DMS53 treated with DMSO at 0.1 percent for 48 hours (cell line): ENCODE measurements around the gene SNCAIP.
"Not testable (repeated sequence)": the region's sequence is repeated elsewhere in the genome, so short reads cannot be mapped to it uniquely, and the experiment has no call there.

Experiments
- DNase-seq: peaks from one replicate; lab custom pipeline; 2025; ENCODE audit not compliant: unreplicated experiment; lab: John Stamatoyannopoulos, UW

SNCAIP gene

GRCh38 chr5:122312591-122313406, 762 bp downstream of the SNCAIP start:
- peak; percentile 25 for DNase-seq

- no peak for DNase-seq
Measured at GRCh38 chr5:122314036-122314435, 2.0 kb downstream of the SNCAIP start.

- DNase-seq: no peak
Measured at GRCh38 chr5:122315521-122315920, 3.5 kb downstream of the SNCAIP start.

GRCh38 chr5:122316656-122317055, 4.6 kb downstream of the SNCAIP start:
- DNase-seq: peak; percentile 78

- no peak for DNase-seq
Measured at GRCh38 chr5:122319897-122320296, 7.9 kb downstream of the SNCAIP start.

GRCh38 chr5:122321921-122322320, 9.9 kb downstream of the SNCAIP start:
- no peak for DNase-seq

GRCh38 chr5:122322801-122323548, 10.9 kb downstream of the SNCAIP start:
- DNase-seq: no peak

GRCh38 chr5:122323738-122324137, 11.7 kb downstream of the SNCAIP start:
- no peak for DNase-seq

- DNase-seq: no peak
Measured at GRCh38 chr5:122327110-122327509, 15.1 kb downstream of the SNCAIP start.

GRCh38 chr5:122330881-122331280, 18.8 kb downstream of the SNCAIP start:
- no peak for DNase-seq

GRCh38 chr5:122332599-122333555, 20.8 kb downstream of the SNCAIP start:
- DNase-seq: no peak

GRCh38 chr5:122333564-122333963, 21.5 kb downstream of the SNCAIP start:
- no peak for DNase-seq

- DNase-seq: no peak
Measured at GRCh38 chr5:122339591-122339990, 27.6 kb downstream of the SNCAIP start.

GRCh38 chr5:122341087-122341486, 29.1 kb downstream of the SNCAIP start:
- no peak for DNase-seq

GRCh38 chr5:122342256-122342655, 30.2 kb downstream of the SNCAIP start:
- DNase-seq: no peak

- no peak for DNase-seq
Measured at GRCh38 chr5:122346897-122347581, 35.0 kb downstream of the SNCAIP start.

GRCh38 chr5:122350496-122350895, 38.5 kb downstream of the SNCAIP start:
- no peak for DNase-seq

GRCh38 chr5:122351416-122352157, 39.5 kb downstream of the SNCAIP start:
- DNase-seq: no peak

- DNase-seq: no peak
Measured at GRCh38 chr5:122352331-122352730, 40.3 kb downstream of the SNCAIP start.

- not testable (repeated sequence) for DNase-seq
Measured at GRCh38 chr5:122353361-122353760, 41.3 kb downstream of the SNCAIP start.
